Activated CD8-positive, alpha-beta memory T cell treated with anti-CD3 and anti-CD28 coated beads, Interleukin-2, amount 50 U/mL, for 24 hours (primary cell): ENCODE measurements around the gene TBKBP1.
A peak's percentile ranks its signal among the peaks of the same experiment; 100 is the strongest.
"Not testable (repeated sequence)": the region's sequence is repeated elsewhere in the genome, so short reads cannot be mapped to it uniquely, and the experiment has no call there.

Source experiments
- DNase-seq: peaks from one replicate; pipeline ENCODE4 v3.0.0-alpha.2; 2020; ENCODE audit errors: extremely low read depth

TBKBP1 gene

DNA sequence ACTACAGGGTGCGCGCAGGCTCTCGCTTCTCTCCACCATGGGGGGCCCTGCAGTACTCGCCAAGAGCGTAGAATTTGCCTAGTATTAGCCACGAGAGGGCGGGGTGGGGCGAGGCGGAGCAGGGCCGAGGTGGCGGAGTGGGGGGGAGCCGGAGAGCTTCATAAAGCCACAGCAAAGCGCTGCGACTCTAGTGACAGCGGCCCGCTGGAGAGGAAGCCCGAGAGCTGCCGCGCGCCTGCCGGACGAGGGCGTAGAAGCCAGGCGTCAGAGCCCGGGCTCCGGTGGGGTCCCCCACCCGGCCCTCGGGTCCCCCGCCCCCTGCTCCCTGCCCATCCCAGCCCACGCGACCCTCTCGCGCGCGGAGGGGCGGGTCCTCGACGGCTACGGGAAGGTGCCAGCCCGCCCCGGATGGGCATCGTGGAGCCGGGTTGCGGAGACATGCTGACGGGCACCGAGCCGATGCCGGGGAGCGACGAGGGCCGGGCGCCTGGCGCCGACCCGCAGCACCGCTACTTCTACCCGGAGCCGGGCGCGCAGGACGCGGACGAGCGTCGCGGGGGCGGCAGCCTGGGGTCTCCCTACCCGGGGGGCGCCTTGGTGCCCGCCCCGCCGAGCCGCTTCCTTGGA lies 39.2 kb downstream of the TBKBP1 start, which contains the start of gene TBX21:
Gene TBX21, plus strand, starts transcription at position 190 of the 627 bp plus-strand sequence. Its CDS starts 219 bp downstream, at position 409.
- peak; percentile 82 for DNase-seq

DNA sequence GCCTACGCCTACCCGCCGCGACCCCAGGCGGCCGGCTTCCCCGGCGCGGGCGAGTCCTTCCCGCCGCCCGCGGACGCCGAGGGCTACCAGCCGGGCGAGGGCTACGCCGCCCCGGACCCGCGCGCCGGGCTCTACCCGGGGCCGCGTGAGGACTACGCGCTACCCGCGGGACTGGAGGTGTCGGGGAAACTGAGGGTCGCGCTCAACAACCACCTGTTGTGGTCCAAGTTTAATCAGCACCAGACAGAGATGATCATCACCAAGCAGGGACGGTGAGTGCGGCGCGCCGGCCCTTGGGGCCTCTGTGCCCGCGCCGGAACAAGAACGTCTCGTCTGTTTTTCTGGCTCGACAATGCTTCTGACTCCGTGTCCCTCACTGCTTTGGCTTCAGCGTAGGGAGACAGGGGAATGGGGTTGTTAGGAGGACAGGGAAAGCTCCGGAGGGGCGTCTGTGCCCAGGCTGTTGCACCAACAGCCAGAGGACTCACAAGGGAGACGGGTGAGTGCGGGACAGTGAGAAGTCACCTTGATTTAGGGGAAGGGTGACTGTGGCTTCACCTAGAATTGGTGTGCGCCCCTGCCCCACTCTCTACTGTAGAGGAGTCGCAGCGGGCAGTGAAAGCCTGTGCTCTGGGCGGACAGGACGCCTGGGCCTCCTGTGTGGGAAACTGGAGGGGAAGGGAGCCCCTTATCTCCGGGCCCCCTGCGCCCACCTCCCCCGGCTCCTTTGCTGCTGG lies 39.9 kb downstream of the TBKBP1 start:
- DNase-seq = no peak

GRCh38 chr17:47735139-47735464 lies 41.1 kb downstream of the TBKBP1 start:
- no peak for DNase-seq

DNA sequence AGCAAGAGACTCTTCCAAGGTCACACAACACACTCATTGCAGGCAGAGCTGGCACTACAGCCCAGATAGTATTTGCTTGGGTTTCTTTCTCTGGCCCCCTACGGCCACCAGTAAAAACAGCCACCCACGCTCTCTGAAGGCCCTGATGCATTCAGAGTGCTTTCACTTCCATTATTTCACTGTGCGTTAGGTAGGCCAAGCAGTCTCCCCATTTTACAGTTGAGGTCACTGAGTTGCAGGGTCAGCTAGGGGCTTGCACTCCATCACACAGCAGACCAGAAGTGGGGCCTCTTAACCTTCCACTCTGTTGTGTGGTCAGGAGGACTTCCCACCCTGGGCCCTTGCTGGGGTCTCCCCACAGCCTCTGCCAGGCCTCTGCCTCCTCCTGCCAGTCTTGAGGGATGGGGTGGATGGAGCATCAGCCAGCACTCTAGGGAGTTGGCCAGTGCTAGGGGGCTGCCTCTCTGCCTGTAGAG lies 41.6 kb downstream of the TBKBP1 start:
- DNase-seq = no peak

GRCh38 chr17:47736501-47737495 lies 42.8 kb downstream of the TBKBP1 start:
- no peak for DNase-seq

DNA sequence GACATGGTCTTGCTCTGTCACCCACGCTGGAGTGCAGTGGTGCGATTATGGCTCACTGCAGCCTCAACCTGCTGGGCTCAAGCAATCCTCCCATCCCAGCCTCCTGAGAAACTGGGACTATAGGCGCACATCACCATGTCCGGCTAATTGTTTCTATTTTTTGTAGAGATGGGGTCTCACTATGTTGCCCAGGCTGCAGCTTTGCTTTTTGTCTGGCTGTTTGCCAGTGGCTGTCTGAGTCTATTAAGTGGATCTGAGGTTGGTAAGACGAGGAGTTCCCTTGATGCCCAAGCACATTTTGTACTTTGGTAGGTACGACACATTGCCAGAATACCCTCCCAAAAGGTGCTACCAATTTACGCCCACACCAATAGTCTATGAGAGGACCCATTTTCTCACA lies 44.2 kb downstream of the TBKBP1 start:
- no peak for DNase-seq

- DNase-seq = no peak
Measured at GRCh38 chr17:47739150-47739549, 45.2 kb downstream of the TBKBP1 start.

DNA sequence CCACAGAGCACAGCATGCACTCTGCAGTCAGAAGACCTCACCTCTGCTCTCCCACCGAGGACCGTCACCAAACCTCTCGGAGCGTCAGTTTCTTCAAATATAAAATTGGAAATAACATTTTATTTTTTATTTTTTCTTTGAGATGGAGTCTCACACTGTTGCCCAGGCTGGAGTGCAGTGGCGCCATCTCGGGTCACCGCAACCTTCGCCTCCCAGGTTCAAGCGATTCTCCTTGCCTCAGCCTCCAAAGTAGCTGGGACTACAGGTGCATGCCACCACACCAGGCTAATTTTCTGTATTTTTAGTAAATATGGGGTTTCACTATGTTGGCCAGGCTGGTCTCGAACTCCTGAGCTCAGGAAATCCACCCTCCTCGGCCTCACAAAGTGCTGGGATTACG lies 46.0 kb downstream of the TBKBP1 start:
- DNase-seq = not testable (repeated sequence)

- DNase-seq = no peak
Measured at GRCh38 chr17:47741109-47741792, 47.3 kb downstream of the TBKBP1 start.

GRCh38 chr17:47741793-47742145 lies 47.8 kb downstream of the TBKBP1 start:
- DNase-seq = no peak

DNA sequence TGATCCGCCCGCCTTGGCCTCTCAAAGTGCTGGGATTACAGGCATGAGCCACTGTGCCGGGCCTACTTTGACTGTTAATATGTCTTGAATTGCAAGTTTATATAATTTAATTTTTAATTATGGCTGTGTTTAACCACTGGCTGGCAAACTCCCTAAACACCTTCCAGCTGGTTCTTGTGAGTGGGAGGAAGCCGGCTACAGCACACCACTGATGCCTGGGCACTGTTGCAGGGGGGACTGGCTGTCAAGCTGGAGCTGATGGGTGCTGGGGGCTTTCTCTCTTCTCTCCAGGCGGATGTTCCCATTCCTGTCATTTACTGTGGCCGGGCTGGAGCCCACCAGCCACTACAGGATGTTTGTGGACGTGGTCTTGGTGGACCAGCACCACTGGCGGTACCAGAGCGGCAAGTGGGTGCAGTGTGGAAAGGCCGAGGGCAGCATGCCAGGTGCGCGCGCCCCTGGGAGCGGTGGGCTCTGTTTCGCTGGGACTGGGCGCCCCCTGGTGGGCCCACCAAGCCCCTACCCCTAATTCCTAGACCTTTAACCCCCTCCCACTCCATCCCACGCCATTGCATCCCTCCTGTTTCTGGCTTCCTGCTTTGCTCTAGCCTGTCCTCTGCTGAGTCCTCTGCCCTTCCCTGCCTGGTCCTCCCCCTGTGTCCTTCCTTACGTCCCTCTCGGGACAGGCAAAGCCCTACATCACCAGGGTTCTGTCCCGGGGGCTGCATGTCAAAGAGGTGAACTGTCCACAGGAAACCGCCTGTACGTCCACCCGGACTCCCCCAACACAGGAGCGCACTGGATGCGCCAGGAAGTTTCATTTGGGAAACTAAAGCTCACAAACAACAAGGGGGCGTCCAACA lies 48.6 kb downstream of the TBKBP1 start:
- no peak for DNase-seq

- DNase-seq = no peak
Measured at GRCh38 chr17:47744168-47745036, 50.4 kb downstream of the TBKBP1 start.

DNA sequence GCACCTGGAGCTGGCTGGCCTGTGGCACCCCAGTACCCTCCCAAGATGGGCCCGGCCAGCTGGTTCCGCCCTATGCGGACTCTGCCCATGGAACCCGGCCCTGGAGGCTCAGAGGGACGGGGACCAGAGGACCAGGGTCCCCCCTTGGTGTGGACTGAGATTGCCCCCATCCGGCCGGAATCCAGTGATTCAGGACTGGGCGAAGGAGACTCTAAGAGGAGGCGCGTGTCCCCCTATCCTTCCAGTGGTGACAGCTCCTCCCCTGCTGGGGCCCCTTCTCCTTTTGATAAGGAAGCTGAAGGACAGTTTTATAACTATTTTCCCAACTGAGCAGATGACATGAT lies 51.0 kb downstream of the TBKBP1 start:
- no peak for DNase-seq

DNA sequence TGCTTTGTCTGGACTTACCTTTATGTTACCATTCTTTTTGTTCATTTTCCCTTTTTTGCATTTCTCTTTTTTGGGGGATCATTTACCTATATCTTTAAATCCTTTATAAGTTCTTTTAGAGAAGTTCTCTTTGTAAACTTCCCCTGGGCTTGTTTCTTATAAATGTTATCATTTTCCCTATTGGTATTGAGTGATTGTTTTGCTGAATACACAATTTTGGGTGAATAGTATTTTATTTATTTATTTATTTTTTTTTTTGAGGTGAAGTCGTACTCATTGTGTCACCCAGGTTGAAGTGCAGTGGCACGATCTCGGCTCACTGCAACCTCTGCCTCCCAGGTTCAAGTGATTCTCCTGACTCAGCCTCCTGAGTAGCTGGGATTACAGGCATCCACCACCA lies 57.5 kb downstream of the TBKBP1 start:
- no peak for DNase-seq

- no peak for DNase-seq
Measured at GRCh38 chr17:47757386-47757785, 63.4 kb downstream of the TBKBP1 start.

- no peak for DNase-seq
Measured at GRCh38 chr17:47760409-47761140, 66.6 kb downstream of the TBKBP1 start.
